ENCODE data around the gene USP25.

Gene USP25

DNA sequence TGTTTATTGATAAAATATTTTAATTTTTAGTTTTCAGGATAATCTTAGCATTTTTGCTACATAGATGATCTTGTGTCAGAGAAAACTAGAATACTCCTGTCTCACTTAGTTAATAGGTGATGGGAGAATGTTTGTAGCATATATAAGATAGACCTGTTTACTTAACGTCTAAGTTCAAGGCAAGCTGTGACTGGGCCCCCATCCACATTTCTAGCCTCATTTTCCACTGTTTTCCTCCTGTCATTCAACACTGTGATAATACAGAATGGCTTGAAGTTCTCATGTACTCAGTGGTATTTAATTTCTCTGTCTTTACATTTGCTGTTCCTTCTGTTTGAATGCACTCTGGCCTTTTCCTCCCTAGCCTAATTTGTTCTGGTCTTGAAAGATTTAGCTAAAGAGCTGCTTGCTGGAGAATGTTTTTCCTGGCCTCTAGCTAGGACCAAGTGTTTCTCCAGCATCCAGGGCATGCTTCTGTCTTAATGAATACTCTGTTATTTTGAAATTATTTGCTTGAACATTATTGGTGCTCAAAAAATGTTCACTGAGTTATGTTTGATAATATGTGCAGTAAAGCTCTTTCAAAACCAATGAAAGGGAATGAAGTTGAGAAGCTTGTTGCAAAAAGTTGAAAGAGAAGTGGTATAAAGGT lies 37.3 kb downstream of the USP25 start:
- no peak for DNase-seq

DNA sequence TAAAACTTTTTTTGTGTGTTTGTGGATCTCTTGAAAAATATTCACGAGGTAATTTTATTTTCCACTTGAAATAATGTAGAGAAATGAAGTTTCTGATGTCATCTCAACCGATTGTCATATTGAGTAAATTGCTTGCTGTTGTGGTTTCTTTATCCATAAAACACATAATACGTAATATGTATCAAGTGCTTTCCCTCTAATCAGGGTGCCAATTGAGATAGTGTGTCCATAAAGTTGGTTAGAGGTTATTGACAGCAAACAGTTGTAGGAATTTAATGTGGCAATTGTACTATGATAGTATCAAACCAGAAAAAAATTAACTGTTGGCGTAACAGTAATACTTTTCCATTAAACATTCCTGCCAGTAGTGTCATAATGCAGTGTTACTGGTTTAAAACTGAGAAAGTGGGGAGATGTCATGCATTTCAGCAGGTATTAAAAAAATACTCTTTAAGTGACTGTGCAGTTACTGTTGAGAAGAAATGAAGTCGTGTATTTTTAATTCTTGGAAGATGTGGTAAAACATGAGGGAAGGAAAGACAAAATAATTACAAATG lies 38.3 kb downstream of the USP25 start:
- no peak for DNase-seq

DNA sequence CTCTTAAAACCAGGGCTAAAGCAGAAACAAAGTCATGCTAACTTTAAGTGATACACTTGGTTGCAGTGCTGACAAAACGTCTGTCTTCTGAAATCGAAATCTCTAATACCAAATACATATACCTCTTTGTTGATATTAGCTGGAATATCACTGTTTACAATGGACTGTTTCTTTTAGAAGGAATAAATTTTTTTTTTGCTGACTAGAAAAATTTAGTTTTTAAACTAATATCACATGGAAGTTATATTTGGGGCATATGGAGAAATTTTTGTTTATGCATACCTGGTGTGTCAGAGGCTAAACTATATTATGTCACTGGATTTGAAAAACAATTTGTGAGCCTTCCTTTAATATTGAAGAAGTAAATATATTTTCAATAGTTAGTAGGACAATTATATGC lies 39.1 kb downstream of the USP25 start:
- DNase-seq: no peak

DNA sequence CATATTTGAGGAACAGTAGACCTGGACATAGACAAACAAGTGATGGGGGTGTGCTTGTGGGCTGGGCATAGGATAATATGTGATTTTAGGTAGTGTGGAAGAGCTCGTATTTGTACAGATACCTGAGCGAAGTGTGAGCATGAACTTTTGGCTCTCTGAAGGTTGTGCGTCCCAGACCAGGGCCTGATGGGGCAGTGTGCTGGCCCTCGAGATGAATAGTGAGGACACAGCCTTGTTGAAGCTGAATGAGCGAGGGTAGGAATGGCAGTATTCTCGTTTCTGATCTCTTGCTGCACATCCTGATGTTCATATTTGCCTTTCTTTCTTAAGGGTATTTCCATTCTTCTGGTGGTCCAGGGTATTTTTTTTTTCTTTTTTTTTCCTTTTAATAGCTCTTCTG lies 41.5 kb downstream of the USP25 start:
- DNase-seq: no peak

DNA sequence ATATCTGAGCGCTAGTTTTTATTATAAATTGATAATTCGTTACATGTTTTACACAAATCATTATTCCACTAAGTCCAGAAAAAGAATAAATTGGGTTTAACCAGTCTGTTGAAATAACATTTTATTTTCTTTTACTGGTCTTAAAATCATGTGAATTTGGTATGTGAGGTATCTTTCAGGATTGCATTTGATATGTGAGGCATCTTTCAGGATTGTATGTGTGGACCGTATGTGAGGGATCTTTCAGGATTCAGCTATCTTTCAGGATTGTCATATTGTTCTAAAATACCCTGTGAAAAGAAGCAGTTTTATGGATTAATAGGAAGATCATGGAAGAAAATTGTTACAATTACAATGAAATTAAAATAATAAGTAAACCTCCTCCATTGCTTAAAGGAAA lies 42.9 kb downstream of the USP25 start:
- no peak for DNase-seq

DNA sequence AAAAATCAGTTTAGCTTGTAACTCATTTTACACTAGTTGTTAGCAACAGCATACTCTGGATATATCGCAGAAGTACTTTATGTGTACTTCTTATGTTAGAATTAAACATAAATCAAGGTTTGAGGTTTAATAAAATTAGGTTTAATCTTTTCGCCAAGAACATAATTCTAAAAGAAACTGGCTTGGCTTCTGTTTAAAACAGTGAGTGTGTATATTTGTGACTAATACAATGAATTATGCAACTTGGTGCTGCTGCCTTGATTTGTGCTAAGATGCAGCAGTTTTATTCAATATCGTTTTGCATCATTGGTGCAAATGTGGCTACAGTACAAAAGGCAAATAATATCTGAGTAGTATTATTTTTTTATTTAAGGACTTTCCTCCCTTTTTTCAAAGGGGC lies 44.8 kb downstream of the USP25 start:
- DNase-seq: no peak

DNA sequence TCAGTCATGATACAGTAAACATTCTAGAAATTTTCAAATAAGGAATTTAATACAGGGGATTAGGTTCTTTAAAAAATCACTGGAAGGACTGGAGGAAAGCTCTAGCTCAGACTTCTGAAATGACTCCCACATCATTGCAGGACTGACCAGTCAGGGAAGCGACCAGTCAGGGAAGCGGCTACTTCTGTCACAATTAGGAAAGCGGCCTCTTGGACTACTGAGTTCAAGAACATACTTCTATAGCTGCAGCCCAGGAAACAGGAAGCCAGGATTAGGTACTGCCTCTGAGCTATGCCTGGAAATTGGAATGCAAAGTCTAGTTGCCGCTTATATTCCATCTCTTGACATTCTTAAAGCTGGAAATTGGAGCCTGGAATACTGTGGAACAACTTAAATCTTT lies 45.5 kb downstream of the USP25 start:
- no peak for DNase-seq

DNA sequence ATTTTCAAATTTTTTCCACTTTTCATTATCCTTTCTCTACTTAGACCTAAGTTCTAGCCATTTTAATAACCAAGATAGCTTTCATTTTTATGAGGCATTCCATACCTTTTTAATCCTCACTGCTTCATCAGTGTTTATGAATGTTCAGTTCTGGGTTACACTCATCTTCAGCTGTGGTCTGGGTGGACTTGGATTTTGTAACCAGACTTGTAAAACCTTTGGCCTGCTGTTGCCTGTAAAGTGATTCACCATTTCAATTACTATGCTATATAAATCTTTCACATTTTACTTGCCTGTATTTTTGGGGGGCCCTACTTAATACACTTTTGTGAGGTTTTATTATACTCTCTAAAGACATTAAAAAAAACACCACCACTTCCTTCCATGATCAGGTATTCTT lies 46.2 kb downstream of the USP25 start:
- no peak for DNase-seq

DNA sequence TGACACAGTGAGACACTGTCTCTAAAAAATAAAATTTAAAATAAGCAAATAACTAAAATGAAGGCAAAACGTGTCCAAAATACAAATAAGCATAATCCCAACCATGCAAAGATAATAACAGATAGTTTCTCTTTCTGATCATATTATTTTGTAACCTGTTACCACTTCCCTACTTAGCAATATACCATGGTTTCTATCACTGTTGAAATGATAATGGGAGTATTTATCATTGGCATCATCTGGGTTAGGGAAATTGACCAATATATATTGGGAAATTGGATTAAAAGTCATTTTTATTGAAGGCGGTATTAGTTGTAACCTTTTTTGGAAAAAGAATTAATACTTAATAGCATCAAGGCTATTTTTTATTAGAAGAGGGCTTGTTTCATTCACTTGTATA lies 47.0 kb downstream of the USP25 start:
- DNase-seq: no peak

DNA sequence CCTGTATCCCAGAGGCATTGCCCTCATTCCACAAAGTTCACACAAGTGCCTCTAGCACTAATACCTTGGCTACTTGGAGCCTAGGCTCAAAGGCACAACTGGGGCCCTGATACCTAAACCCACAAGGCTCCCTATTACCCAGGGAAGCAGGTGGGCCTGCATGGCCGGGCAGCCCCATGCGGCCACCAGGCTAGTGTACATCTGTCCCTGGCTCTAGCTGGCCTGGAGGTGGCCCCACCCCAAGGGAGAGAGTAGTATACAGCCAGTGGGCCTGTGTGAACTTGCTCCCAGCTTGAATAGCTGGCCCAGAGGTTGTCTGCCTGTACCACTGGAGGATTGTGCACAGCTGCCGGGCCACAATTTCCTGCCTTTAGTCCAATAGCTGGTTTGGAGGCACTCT lies 52.2 kb downstream of the USP25 start:
- no peak for DNase-seq

DNA sequence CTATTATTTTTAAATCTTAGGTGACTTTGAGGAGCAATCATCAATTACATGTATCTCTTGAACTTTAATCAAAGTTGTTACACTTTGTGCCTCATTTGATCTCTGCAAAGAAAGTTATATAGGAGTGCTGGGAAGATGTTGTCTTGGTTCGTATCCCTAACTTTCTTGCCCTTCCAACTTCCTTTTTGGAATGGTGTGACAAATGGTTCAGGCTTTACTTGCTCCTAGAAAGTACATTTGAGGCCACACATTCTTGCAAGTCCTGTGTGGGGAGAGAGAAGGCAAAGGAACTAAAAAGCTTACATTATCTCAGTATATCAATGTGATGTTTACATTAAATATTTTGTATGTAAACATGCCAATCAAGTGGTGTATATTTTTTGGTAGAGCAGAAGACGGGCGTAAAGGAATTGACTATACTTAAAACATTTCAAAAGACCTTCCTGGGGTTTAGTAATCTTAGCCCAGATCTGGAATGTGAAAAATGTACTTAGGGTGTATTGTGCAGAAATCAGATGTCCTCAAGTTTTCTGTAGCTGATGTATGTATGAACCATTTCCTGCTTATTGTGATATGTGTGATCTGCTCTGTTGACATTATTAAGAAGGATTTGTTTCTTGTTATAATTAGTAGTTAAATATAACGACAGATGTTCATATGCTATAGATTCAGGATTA lies 59.2 kb downstream of the USP25 start:
- no peak for DNase-seq

DNA sequence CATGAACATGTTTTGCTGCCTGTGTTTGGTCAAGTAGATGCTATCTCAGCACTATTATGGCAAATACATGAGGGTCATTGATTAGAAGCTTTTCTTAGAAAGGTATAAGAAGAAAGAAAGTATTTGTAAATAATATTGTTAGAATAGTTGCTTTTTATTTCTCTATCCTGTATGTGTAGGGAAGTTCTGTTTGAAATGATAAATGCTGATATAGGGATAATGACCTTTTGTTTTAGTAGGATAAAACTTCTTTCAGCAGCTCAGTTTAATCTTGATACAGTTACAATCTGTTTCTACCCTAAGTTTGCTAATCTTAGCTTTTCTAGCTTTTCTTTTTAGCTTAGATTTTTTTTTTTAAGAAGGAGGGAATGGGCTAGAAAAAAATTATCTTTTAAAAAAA lies 63.3 kb downstream of the USP25 start:
- DNase-seq: no peak

DNA sequence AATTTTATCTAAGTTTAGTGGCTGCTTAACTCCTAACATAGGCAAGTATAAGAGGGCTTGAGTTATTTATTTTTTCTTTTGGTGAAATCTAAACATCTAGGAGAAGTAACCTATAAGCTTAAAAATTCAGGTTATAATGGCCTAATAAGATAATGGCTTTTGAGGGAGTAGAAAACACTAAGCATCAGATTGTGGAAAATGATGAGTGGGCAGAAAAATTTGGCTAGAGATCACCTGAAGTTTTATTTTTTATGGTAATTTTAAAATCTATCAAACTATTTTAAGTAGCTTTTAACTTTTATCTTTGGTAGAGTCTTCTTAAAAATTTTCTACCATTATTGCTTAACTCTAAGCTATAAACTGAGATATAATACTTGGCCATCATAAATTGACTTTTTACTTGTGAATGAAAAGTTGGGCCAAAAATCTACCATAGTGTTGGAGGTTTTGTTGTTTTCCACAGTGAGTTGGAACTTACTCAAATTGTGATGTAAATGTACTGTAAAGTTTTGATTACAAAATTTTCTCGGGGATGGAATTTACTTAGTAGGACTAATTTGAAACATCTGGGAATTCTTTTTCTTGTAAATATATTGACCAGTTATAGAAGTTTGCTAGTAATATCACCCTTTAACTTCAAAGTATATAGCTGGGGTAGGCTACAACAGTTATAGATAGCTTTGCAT lies 63.9 kb downstream of the USP25 start:
- no peak for DNase-seq

DNA sequence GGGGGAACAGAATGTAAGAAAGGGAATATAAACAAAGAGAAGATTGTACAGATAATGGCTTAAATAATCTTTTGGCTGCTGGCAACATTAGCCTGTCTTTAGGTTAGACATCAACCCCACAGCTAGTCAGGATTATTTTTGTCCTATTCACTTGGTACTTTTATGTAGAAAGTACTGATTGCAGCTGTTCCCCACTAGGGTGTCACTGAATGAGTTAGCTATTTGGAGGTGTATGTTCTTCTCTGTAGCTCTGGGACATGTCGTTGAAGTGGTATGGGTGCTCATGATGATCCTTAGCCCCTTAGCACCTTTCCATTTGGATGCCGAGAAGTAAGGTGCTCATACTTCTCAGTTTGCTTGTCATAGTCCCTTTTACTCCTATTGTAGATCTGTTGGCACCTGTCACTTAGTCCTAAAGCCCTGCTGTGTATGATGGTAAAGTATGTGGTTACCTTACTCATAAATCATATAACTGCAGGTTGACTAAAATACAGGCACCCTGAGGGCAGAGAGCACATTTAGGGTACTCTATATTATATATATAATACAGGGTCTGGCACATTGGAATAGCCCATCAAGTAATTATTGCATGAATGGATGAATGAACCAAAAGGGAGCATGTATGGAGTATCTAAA lies 64.6 kb downstream of the USP25 start:
- DNase-seq: no peak

DNA sequence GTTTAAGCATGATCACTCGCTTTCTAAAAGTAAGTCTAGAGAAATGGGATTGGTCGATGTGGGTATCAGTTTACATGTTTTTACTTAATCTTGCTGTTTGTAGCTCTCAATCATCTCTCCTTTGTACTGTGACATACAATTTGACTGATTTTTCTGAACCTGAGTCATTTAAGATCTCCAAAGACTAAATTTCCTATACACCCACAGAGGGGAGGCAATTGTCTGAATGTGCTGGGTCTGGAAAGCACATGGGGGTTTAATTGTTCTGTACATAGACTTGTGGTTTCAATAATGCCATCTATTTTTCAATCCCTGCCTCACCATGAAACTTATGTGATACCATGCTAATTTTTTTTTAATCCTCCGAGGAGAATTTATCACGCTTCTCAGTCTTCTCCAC lies 65.8 kb downstream of the USP25 start:
- no peak for DNase-seq

DNA sequence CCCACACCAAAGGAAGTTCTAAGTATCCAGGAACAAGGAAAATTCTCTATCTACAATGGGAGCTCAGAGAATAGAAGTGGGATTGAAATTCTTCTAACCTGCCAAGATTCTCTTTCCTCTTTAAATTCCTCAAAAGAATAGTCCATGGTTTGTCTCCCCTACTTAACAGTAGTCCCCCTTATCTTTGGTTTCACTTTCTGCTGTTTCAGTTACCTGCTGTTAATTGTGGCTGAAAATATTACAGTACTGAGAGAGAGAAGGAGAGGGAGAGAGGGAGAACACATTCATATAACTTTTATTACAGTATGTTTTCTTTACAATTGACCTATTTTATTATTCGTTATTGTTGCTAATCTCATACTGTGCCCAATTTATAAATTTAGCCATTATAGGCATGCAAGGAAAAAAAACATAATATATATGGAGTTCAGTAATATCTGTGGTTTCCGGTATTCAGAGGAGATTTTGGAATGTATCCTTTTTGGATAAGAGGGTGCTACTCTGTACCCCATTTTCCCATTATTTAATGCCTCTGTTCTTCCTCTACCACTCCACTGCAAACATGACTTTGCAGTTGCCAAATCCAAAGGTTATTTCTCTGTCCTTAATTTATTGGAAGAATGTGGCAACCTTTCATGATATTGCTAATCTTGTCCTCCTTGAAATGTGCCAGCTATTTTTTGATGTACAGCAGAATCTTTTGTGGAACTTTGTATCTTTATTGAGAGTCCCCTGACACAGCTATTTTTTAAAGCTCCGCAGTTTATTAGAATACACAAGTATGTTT lies 68.0 kb downstream of the USP25 start:
- no peak for DNase-seq

DNA sequence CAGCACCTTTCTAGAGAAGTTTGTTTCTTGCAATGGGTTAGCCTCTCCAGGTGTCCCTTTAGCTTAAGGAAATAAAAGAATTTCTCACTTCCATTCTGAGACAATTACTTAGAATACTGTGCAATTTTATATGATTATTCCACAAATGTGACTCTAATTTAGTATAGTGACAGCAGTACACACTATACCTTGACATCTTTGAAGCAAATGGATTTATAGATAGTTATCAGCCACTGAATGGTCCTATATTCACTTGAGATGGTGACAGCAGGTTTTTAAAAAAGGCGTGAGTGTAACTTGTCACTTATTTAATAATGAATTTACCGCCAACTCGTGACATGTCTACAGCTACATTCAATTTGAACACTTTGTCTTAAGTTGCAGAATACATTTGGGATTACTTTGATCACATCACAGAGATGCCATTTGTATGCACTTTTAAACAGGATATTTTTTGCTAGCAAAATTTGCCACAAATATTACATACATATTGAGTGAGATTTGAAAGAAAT lies 71.6 kb downstream of the USP25 start:
- no peak for DNase-seq

DNA sequence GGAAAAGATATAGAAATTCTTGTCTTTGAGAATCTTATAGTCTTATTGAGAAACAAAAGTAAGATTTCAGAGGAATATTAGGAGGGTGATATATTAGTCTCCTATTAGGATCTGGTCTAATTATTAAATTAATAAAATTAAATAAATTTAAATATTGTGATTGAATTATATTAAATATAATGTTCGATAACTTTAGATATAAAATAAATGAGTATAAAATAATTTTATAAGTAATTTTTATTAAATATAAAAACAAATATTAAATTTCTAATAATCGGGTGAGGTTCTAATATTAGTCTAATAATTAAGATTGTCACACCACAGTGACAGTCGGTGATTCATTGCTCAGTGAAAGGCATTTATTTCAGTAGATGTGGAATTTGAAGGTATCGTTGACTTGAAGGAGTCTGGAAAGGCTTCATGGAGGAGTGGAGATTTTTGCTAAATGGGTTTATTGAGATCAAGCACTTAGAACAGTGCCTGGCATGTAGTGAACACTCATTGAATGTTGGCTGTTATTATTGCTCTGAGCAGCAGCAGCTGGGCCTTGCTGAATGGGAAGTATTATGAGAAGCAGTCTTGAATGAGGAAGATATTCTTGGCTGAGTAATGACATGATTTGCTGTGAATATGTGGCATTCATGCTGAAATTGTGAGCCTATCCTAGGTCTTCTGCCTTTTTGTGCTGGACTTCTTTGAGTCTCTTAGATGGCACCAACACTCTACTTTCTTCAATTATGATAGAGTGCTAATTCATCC lies 74.6 kb downstream of the USP25 start:
- DNase-seq: no peak

DNA sequence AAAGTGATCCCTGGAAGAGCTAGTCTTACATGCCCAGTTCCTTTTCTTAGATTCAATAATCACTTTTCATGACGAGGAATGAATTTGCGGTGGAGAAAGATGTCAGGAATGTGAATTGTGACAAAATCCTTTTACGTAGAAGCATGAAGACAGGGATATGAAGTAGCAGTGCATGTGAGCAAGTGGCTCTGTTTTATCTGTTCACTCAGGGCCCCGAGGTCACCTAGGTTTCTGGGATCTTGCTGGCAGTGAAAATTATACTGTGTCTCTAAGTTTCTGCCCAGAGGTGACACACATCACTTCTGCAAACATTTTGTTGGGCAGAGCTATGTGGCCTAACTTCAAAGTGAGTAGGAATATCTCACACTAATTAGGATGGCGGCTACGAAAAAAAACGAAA lies 79.3 kb downstream of the USP25 start:
- DNase-seq: no peak

DNA sequence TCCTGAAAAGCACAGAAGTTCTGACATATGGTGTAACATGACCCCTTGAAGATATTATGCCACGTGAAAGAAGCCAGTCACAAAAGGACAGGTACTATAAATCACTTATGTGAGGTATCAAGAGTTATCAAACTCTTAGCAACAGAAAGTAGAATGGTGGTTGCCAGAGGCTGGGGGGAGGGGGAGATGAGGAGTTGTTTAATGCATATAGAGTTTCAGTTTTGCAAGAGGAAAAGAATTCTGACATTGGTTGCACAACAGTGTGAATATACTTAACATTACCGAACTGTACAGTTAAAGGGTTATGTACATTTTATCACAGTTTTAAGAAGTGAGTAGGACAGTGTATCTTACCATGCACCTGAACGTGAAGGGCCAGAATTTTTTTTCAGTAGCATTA lies 80.0 kb downstream of the USP25 start:
- DNase-seq: no peak

DNA sequence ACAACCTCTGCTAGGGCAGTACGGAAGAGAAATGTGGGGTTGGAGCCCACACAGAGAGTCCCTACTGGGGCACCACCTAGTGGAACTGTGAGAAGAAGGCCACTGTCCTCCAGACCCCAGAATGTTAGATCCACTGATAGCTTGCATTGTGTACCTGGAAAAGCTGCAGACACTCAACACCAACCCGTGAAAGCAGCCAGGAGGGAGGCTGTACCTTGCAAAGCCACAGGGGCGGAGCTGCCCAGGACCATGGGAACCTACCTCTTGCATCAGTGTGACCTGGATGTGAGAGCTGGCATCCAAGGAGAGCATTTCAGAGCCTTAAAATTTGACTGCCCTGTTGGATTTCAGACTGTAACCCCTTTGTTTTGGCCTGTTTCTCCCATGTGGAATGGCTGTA lies 85.5 kb downstream of the USP25 start:
- no peak for DNase-seq

DNA sequence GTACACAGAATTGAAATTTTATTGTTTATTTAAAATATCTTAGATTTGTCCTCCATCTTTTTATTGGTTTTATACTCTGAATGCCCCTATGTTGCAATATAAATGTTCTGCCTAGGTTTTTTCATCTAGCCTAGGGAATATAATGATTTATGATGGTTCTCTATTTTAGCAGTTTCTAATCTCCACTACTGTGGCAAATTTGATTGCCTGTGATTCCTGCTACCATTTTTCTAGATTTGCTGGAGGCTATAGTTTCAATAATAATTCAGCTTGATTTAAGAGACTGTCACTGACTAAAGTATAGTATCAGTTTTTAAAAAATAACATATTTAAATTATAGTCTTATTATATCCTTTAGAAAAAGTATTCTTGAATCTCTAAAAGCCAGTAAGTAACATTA lies 90.5 kb downstream of the USP25 start:
- DNase-seq: no peak

Data from activated effector memory CD4-positive, alpha-beta T cell treated with anti-CD3 and anti-CD28 coated beads, Interleukin-2, amount 50 U/mL, for 16 hours (primary cell).